CD8-positive, alpha-beta memory T cell (primary cell): Measurements from ENCODE around the gene SGCD. TPM values are rescaled to one million over a fixed set of nuclear protein-coding genes. Genes with fewer than 3 reads are reported as not detected.

Experiments
- CTCF ChIA-PET: fragments of 350-600 bp; sonication (Branson Sonifier 250); formaldehyde crosslinking; loops from one replicate; lab custom pipeline; 2021; ENCODE audit warnings: antibody characterized with exemption; lab: Charles Lee
- POLR2A ChIA-PET: fragments of 350-600 bp; sonication (Branson Sonifier 250); formaldehyde crosslinking; loops from one replicate; lab custom pipeline; 2021; ENCODE audit warnings: antibody characterized with exemption; lab: Charles Lee
- DNase-seq, 5 donors: peaks; one replicate each; pipeline versions ENCODE4 v3.0.0 to v3.0.0-alpha.2; 2020 to 2022; ENCODE audit warnings: mixed read lengths in 1 of 5
- H3K27ac ChIP-seq: one replicate; pipeline ENCODE4 v1.7.0; 2013; ENCODE audit warnings: low read depth, mild to moderate bottlenecking, low read length, moderate library complexity
- H3K27me3 ChIP-seq: 2 replicates; pipeline ENCODE4 v1.7.0; 2013; ENCODE audit warnings: low read length, mild to moderate bottlenecking; ENCODE audit not compliant: insufficient read depth, poor library complexity, severe bottlenecking
- H3K36me3 ChIP-seq: 2 replicates; pipeline ENCODE4 v1.7.0; 2013; ENCODE audit warnings: mild to moderate bottlenecking, low read length, moderate library complexity; ENCODE audit not compliant: insufficient read depth
- H3K4me1 ChIP-seq: 2 replicates; pipeline ENCODE4 v1.7.0; 2013; ENCODE audit warnings: mild to moderate bottlenecking, low read length, moderate library complexity; ENCODE audit not compliant: insufficient read depth
- H3K4me3 ChIP-seq: 2 replicates; pipeline ENCODE4 v1.7.0; 2013; ENCODE audit warnings: mild to moderate bottlenecking, low read length
- H3K9me3 ChIP-seq: 2 replicates; pipeline ENCODE4 v1.7.0; 2013; ENCODE audit warnings: mild to moderate bottlenecking, low read length
- H3K27ac Mint-ChIP-seq, 8 donors: one replicate each; pipeline ENCODE4 v1.8.0; 2020 to 2021; ENCODE audit warnings: mixed read lengths in 8 of 8, mild to moderate bottlenecking in 6 of 8, inconsistent platforms in 3 of 8, moderate library complexity in 3 of 8
- H3K27me3 Mint-ChIP-seq, 2 donors: one replicate each; pipeline ENCODE4 v1.8.0; 2020 to 2021; ENCODE audit warnings: mixed read lengths in 2 of 2, mild to moderate bottlenecking in 1 of 2, moderate library complexity in 1 of 2
- H3K36me3 Mint-ChIP-seq, 3 donors: one replicate each; pipeline ENCODE4 v1.8.0; 2020 to 2021; ENCODE audit warnings: mixed read lengths in 3 of 3, inconsistent platforms in 1 of 3, mild to moderate bottlenecking in 1 of 3
- H3K4me1 Mint-ChIP-seq, 3 donors: one replicate each; pipeline ENCODE4 v1.8.0; 2020 to 2021; ENCODE audit warnings: mixed read lengths in 3 of 3, inconsistent platforms in 1 of 3, mild to moderate bottlenecking in 1 of 3
- H3K4me3 Mint-ChIP-seq, 7 donors: one replicate each; pipeline ENCODE4 v1.8.0; 2020 to 2021; ENCODE audit warnings: mixed read lengths in 7 of 7, mild to moderate bottlenecking in 6 of 7, moderate library complexity in 4 of 7, inconsistent platforms in 2 of 7
- H3K9me3 Mint-ChIP-seq, 5 donors: one replicate each; pipeline ENCODE4 v1.8.0; 2020 to 2022; ENCODE audit warnings: mixed read lengths in 5 of 5, mild to moderate bottlenecking in 3 of 5, moderate library complexity in 2 of 5, inconsistent platforms in 1 of 5
- polyA plus RNA-seq: library from polyadenylated mRNA; unstranded; fragments of 300-500 nt; fragmentation: Illumina TruSeq; gene quantifications from one replicate; pipeline ENCODE4 v1.2.3, GENCODE V29; 2021
- total RNA-seq, 2 experiments: library from RNA; stranded (reverse); gene quantifications; one replicate each; pipeline ENCODE4 v1.2.3, GENCODE V29; 2021

Gene SGCD
- total and polyA plus RNA-seq, 3 experiments from 2014 or later, result 0.11 to 0.14 (median 0.11) TPM

DNA sequence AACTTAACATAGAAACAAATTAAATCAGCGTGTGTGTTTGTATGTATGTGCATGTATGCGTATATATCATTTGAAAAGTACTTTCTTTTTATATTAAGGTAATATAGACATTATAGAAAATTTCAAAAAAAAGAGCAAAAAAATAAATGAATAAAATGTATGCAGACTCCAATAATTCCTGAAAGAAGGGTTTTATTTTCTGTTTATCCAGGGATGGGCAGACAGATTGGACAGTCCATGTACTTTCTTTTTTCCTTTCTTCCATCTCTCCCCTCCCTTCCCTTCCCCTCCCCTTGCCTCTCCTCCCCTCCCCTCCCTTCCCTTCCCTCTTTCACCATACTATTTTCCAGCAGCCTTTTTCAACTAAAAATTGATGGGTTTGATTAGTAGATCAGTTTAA, 123.8 kb downstream of the SGCD start:
- no peak for DNase-seq
- Histone ChIP-seq H3K4me1 (no peaks in the 10 kb centered on the region), H3K36me3 (no peaks in the 10 kb centered on the region), H3K27ac (no peak overlapping the region), H3K9me3 (no peaks in the 10 kb centered on the region), H3K4me3 (no peak overlapping the region), H3K27me3 (no peaks in the 10 kb centered on the region)
- Mint-ChIP-seq H3K27me3 (peaks cover 6 to 27% of the 10 kb centered on the region in 2 donors), H3K4me1 (no peaks in the 10 kb centered on the region), H3K27ac (no peak overlapping the region), H3K4me3 (no peak overlapping the region), H3K36me3 (no peaks in the 10 kb centered on the region), H3K9me3 (no peaks in the 10 kb centered on the region)
- CTCF ChIA-PET, result no interaction called here
- POLR2A ChIA-PET, result no interaction called here

DNA sequence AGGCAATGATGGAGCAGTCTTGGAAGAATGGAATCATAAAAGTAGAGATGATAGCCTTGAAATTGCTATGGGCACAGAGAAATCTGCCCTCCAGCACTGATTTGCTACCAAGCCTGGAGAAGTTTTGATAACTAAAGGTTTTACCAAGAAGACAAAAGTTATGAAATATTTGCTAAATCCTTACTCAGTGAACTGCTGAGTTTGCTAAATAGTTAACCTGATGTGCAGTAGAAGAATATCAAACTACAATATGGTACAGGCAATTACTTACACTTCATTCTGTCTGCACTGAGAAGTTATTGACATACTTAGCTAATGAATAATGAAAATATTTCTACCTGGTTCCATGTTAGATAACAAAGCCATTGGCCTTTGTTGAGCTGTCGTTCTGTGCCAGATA, 124.5 kb downstream of the SGCD start:
- Mint-ChIP-seq H3K4me3 (no peak overlapping the region), H3K27ac (no peak overlapping the region), H3K36me3 (no peaks in the 10 kb centered on the region), H3K27me3 (peaks cover 8 to 27% of the 10 kb centered on the region in 2 donors), H3K9me3 (no peaks in the 10 kb centered on the region), H3K4me1 (no peaks in the 10 kb centered on the region)
- Histone ChIP-seq H3K27ac (no peak overlapping the region), H3K27me3 (no peaks in the 10 kb centered on the region), H3K36me3 (no peaks in the 10 kb centered on the region), H3K9me3 (no peaks in the 10 kb centered on the region), H3K4me3 (no peak overlapping the region), H3K4me1 (no peaks in the 10 kb centered on the region)
- ChIA-PET CTCF (no interaction called here), POLR2A (no interaction called here)
- DNase-seq, result no peak

- no peaks in the 10 kb centered on the region for H3K36me3 ChIP-seq
- H3K4me1 ChIP-seq, result no peaks in the 10 kb centered on the region
- Mint-ChIP-seq H3K36me3 (no peaks in the 10 kb centered on the region), H3K27me3 (peaks cover 5 to 20% of the 10 kb centered on the region in 2 donors), H3K4me1 (no peaks in the 10 kb centered on the region), H3K9me3 (no peaks in the 10 kb centered on the region), H3K27ac (no peak overlapping the region), H3K4me3 (no peak overlapping the region)
- no peaks in the 10 kb centered on the region for H3K27me3 ChIP-seq
- H3K27ac ChIP-seq, result no peak overlapping the region
- no peak overlapping the region for H3K4me3 ChIP-seq
- ChIA-PET POLR2A (no interaction called here), CTCF (no interaction called here)
- no peak for DNase-seq
- no peaks in the 10 kb centered on the region for H3K9me3 ChIP-seq
These were observed 129.9 kb downstream of the SGCD start for GRCh38 chr5:156456857-156457256.

DNA sequence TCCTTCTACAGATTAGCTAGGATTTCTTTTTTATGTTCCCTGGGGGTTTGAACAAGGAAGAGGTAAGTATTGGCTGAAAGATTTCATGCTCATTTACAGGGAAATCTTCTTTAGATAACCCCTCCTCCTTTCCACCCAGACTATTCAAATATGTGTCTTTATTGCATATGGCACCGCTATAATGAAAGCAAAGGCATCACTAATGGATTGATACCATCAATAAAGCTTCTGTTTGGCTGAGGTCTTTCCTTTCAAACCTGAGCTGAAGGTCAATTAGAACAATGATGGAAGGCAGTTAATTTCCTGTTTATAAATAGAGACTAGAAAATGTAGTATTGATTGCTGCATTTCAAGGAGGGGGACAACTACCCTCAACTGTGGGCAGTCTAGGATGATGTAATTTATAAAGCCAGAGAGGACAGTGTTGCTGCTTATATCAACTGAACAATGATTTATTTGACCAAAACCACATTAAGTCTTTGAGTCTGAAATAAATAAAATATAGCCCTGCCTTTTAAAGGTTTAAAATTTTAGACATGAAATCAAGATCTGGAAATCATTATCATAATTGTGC, 132.9 kb downstream of the SGCD start:
- POLR2A ChIA-PET, result no interaction called here
- Histone ChIP-seq H3K4me1 (no peaks in the 10 kb centered on the region), H3K27me3 (no peaks in the 10 kb centered on the region), H3K36me3 (no peaks in the 10 kb centered on the region), H3K4me3 (no peak overlapping the region), H3K9me3 (no peaks in the 10 kb centered on the region), H3K27ac (no peak overlapping the region)
- Mint-ChIP-seq H3K27me3 (peaks cover 5 to 11% of the 10 kb centered on the region in 2 donors), H3K4me1 (no peaks in the 10 kb centered on the region), H3K36me3 (no peaks in the 10 kb centered on the region), H3K4me3 (no peak overlapping the region), H3K9me3 (no peaks in the 10 kb centered on the region), H3K27ac (no peak overlapping the region)
- CTCF ChIA-PET, result no interaction called here
- DNase-seq, result no peak

DNA sequence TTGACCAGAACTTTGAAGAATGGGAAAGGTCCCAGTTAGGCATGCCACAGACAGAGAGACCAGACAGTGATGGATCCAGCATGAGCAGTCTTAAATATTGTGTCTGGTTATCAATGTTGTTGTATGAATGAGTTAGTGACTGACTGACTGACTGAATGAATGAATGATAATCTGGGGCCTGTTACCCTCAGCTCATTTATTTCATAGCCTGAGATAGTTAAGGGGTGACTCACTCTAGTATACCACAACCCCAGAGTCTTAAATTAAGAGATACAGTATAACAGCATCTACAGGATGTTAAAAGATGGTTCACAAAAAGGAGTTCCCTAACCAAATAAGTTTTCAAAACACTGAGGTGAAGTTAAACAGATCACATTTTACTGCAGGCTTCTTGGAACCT, 133.5 kb downstream of the SGCD start:
- Mint-ChIP-seq H3K4me1 (no peaks in the 10 kb centered on the region), H3K27me3 (peaks cover 10 to 11% of the 10 kb centered on the region in 2 donors), H3K36me3 (no peaks in the 10 kb centered on the region), H3K9me3 (no peaks in the 10 kb centered on the region), H3K27ac (no peak overlapping the region), H3K4me3 (no peak overlapping the region)
- ChIA-PET POLR2A (no interaction called here), CTCF (no interaction called here)
- no peak overlapping the region for H3K27ac ChIP-seq
- no peaks in the 10 kb centered on the region for H3K4me1 ChIP-seq
- H3K4me3 ChIP-seq, result no peak overlapping the region
- no peaks in the 10 kb centered on the region for H3K27me3 ChIP-seq
- H3K9me3 ChIP-seq, result no peaks in the 10 kb centered on the region
- no peaks in the 10 kb centered on the region for H3K36me3 ChIP-seq
- no peak for DNase-seq

- Mint-ChIP-seq H3K4me1 (no peaks in the 10 kb centered on the region), H3K9me3 (no peaks in the 10 kb centered on the region), H3K36me3 (no peaks in the 10 kb centered on the region), H3K27ac (no peak overlapping the region), H3K27me3 (peaks cover 0 to 5% of the 10 kb centered on the region in 2 donors), H3K4me3 (no peak overlapping the region)
- H3K27me3 ChIP-seq, result no peaks in the 10 kb centered on the region
- no peaks in the 10 kb centered on the region for H3K9me3 ChIP-seq
- no peak overlapping the region for H3K4me3 ChIP-seq
- no peak for DNase-seq
- H3K4me1 ChIP-seq, result no peaks in the 10 kb centered on the region
- H3K36me3 ChIP-seq, result no peaks in the 10 kb centered on the region
- ChIA-PET CTCF (no interaction called here), POLR2A (no interaction called here)
- no peak overlapping the region for H3K27ac ChIP-seq
These were observed 139.9 kb downstream of the SGCD start for GRCh38 chr5:156466871-156467270.

DNA sequence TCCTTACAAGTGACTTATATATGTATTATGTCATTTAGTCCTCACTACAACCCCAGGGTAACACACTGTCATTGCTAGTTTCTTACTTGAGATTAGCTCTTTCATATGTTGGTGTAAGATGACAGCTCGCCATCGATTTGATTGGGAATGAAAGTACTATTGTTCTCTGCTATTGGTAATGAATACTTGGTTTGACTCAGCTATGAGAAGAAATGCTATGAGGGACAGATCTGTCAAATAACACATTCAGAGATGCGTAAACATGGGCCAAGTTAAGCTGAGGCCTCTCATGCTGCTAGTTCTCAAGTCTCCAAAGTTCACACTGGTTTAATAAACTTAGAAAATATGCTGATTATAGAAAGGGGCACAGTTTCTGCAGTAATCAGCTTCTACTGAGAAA, 142.7 kb downstream of the SGCD start:
- Histone ChIP-seq H3K36me3 (no peaks in the 10 kb centered on the region), H3K9me3 (no peaks in the 10 kb centered on the region), H3K27me3 (no peaks in the 10 kb centered on the region), H3K4me3 (no peak overlapping the region), H3K4me1 (no peaks in the 10 kb centered on the region), H3K27ac (no peak overlapping the region)
- H3K36me3 Mint-ChIP-seq, result no peaks in the 10 kb centered on the region
- H3K4me3 Mint-ChIP-seq, result no peak overlapping the region
- no peak overlapping the region for H3K27ac Mint-ChIP-seq
- no peak for DNase-seq
- no peaks in the 10 kb centered on the region for H3K4me1 Mint-ChIP-seq
- POLR2A ChIA-PET, result no interaction called here
- peaks cover 5 to 11% of the 10 kb centered on the region in 2 donors for H3K27me3 Mint-ChIP-seq
- H3K9me3 Mint-ChIP-seq, result no peaks in the 10 kb centered on the region
- CTCF ChIA-PET, result no interaction called here

- H3K27ac ChIP-seq, result no peak overlapping the region
- H3K36me3 ChIP-seq, result no peaks in the 10 kb centered on the region
- H3K27me3 ChIP-seq, result no peaks in the 10 kb centered on the region
- ChIA-PET POLR2A (no interaction called here), CTCF (no interaction called here)
- no peaks in the 10 kb centered on the region for H3K4me1 ChIP-seq
- Mint-ChIP-seq H3K27ac (peak overlapping the region in 1 of 8 donors; percentile 14), H3K4me1 (no peaks in the 10 kb centered on the region), H3K4me3 (no peak overlapping the region), H3K9me3 (no peaks in the 10 kb centered on the region), H3K27me3 (peaks cover 5 to 11% of the 10 kb centered on the region in 2 donors), H3K36me3 (no peaks in the 10 kb centered on the region)
- H3K9me3 ChIP-seq, result no peaks in the 10 kb centered on the region
- no peak for DNase-seq
- H3K4me3 ChIP-seq, result no peak overlapping the region
These were observed 144.9 kb downstream of the SGCD start for GRCh38 chr5:156471893-156472292.
